ENCODE results near the gene NDUFA7.
"Not testable (repeated sequence)": the region's sequence is repeated elsewhere in the genome, so short reads cannot be mapped to it uniquely, and the experiment has no call there.

NDUFA7 gene

DNA sequence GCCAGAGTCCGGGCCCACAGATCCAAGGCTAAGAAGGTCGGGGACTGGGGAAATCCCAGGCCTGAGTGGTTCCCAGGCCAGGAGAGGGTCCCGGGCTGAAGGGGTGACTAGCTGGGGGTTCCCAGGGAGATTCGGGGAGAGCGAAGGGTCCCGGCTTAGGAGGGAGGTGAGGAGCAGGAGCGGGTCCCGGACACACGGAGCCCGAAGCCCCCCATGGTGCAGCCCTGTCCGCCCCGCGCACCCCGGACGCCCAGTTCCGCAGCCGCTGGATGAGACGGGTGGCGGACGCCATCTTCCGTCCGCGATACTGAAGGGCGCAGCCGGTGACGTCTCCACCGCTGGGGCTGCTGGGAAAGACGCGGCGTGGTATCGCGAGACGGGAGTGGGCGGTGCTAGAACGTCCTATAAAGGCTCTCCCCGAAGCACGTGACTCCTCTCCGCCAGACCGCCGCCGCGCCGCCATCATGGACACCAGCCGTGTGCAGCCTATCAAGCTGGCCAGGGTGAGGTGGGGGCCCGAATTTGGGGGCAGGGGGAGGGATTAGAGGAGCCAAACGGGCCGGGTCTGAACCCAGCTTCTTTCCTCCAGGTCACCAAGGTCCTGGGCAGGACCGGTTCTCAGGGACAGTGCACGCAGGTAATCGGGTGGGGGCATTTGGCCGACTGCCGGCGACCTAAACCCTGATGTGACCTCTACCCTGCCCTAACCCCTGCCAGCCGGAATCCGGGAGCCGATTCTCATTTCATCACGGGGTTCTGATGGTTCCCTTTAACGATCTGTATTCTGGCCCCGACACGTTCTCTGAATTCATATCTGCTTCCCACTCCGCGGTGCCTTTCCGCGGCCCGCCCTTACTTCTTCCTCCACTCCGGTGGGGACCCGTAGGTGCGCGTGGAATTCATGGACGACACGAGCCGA lies at the start of gene NDUFA7, which contains the start of gene RPS28:
Gene NDUFA7 (minus strand): TSS at position 309 of the 919 bp plus-strand sequence. CDS start 17 bp downstream, at position 292.
Gene RPS28 (plus strand): TSS at position 430 of the 919 bp plus-strand sequence. CDS start 35 bp downstream, at position 465.
- DNase-seq, result peak; percentile 98

DNA sequence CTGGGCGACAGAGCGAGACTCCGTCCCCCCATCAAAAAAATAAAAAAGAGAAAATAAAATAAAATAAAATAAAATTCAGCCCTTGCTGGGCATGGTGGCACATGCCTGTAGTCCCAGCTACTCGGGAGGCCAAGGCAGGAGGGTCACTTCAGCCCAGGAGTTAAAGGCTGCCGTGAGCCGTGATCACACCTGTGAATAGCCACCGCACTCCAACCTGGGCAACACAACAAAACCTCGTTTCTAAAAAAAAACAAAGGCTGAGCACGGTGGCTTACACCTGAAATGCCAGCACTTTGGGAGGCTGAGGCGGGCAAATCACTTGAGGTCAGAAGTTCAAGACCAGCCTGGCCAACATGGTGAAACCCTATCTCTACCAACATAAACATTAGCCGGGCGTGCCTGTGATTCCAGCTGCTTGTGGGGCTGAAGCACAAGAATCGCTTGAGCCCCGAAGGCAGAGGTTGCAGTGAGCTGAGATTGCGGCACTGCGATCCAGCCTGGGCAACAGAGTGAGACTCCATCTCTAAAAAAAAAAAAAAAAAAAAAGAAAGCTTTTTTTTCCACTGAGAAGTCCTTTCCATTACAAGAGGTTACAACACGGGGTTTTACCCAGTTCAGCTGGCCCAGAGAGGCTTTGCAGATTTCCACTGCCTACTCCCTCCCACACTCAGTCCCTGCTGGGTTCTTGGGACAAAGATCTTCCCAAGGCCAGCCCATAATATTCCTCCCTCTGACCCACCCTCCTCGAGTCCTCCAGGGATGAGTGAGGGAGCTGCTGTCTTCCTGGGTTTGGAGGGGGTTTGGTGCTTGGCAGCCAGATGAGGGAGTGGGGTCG lies 49.2 kb upstream of the NDUFA7 start:
- DNase-seq, result peak; percentile 24

DNA sequence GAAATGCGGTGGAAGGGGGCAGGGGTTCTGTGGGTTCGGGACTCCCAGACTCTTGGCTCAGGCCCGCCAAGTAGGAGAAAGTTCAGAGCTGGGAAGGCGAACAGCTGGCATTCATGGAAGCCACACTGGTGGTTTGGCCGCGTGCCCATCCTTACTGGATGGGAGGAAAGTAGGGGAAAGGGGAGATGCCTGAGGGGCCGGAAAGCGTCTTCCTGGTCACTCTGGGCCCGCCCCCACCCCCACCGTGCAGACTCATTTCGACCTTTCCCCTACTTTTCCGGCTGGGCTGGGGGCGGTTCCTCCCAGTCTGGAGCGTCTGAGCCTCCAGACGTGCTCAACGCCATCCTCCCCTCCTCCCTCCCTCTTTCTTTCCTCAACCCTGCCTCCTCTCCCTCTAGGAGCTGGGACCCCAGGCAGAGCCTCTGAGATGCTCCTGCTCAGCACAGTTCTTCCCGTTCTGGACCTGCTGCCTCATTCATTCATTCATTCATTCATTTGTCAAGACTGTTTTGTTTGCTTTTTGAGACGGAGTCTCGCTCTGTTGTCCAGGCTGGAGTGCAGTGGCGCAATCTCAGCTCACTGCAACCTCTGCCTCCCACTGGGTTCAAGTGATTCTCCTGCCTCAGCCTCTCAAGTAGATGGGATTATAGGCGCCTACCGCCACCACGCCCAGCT lies 46.3 kb upstream of the NDUFA7 start:
- DNase-seq, result peak; percentile 84

DNA sequence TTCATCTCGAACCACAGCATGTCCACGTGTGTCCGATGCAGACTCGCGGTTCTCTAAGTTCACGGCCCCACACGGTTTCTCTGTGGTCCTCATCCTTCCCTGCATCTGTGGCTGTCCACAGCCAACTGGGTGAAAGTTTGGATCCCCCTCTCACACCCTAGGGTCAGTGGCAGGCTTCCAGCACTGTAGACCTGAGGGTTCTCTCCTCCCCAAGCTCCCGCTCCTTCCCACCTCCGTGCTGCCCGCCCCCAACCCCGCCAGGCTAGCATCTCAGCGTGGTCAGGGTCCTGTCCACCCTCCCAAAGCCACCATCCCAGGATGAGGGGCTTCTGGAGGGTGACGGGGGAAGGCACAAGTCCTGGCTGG lies 45.8 kb upstream of the NDUFA7 start:
- peak; percentile 84 for DNase-seq

DNA sequence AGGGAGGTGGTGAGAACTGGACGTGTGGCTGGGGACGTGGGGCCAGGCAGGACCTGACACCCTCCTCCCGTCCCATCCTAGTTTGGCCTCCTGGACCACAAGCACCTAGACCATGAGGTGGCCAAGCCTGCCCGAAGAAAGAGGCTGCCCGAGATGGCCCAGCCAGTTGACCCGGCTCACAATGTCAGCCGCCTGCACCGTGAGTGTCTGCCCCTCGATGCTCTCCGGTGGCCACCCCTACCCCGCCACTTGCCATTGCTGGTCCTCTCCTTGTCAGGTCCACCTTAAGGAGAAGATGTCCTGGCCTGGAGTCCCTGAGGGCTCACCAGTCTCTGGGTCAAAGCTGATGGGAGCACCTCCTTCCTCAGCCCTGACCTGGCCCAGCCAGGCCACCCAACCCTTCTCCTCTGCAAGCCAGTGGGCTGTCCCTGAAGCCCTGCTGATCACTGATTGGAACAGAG lies 45.0 kb upstream of the NDUFA7 start:
- peak; percentile 21 for DNase-seq

DNA sequence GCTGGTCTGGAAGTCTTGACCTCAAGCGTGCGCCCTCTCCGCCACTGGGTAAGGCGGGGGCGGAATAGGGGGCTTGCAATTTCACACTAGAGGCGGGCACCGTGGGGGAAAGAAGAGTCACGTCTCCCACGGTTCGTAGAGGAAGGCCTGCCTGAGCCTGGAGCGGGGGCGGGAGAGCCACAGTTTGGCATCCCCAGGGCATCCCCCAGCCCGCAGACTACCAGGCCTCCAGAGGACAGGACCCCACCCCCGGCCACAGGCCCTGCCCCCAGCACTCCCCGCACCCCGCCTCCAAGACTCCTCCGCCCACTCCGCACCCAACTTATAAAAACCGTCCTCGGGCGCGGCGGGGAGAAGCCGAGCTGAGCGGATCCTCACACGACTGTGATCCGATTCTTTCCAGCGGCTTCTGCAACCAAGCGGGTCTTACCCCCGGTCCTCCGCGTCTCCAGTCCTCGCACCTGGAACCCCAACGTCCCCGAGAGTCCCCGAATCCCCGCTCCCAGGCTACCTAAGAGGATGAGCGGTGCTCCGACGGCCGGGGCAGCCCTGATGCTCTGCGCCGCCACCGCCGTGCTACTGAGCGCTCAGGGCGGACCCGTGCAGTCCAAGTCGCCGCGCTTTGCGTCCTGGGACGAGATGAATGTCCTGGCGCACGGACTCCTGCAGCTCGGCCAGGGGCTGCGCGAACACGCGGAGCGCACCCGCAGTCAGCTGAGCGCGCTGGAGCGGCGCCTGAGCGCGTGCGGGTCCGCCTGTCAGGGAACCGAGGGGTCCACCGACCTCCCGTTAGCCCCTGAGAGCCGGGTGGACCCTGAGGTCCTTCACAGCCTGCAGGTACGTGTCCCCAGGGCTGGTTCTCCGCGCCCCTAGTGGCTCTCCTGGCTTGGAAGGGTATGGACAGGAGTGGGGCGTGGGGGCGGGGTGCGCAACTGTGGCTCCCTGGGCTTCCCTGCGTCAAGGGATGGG lies 42.9 kb upstream of the NDUFA7 start, which contains the start of gene ANGPTL4:
Gene ANGPTL4 (plus strand): TSS at position 353 of the 969 bp plus-strand sequence. CDS start 167 bp downstream, at position 520.
- DNase-seq, result peak; percentile 76

DNA sequence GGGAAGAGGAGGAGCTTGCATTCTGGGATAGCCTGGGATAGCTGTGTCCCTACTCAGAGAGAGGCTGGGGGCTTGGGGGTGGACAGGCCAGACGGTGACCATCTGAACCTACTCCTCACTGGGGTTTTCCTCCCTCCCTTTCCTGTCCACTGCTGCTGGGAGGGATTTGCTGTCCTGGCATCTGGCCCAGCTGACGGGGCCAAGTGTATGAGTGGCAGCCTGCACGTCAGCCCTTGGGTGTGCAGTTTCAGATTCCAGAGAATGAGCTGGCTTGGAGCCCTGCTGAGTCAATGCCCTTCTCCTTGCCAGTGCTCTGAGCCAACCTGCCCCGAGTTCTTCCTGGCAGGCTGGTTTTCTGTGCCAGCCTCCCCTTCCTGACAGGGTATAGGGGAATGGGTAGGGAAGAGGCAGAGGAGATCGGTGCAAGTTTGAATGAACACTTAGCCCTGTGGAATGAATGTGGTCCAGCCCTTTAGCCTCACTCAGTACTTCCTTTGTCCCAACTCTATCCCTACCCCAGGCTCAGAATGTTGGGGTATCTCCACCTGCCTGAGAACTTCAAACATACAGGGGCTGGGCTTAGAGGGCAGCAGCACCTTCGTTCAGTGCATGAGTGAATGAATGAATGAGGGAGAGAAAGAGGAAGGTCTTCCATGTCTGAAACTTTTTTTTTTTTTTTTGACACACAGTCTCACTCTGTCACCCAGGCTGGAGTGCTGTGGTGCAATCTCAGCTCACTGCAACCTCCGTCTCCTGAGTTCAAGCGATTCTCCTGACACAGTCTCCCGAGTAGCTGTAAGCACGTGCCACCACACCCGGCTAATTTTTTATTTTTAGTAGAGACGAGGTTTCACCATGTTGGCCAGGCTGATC lies 41.0 kb upstream of the NDUFA7 start:
- peak; percentile 82 for DNase-seq

DNA sequence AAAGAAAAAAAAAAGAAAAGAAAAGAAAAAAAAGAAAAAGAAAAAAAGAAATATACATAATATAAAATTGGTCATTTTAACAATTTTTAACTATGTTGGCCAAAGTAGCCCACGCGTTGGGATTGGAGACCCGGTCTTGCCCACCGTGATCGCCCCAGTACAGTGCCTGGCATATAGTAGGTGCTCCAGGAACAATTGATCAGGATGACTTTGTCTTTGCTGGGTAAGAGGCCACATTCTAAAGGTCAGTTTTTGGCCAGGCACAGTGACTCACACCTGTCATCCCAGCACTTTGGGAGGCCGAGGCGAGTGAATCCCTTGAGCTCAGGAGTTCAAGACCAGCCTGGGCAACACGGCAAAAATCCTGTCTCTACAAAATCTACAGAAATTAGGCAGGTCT lies 39.0 kb upstream of the NDUFA7 start:
- DNase-seq, result no peak

DNA sequence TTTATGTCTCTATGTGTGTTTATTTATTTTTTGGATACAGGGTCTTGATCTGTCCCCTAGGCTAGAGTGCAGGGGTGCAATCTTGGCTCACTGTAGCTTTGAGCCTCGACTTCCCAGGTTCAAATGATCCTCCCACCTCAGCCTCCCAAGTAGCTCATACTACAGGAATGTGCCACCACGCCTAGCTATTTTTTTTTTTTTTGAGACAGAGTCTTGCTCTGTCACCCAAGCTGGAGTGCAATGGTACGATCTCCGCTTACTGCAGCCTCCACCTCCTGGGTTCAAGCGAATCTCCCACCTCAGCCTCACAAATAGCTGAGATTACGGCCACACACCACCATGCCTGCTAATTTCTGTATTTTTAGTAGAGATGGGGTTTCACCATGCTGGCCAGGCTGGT lies 37.8 kb upstream of the NDUFA7 start:
- no peak for DNase-seq

DNA sequence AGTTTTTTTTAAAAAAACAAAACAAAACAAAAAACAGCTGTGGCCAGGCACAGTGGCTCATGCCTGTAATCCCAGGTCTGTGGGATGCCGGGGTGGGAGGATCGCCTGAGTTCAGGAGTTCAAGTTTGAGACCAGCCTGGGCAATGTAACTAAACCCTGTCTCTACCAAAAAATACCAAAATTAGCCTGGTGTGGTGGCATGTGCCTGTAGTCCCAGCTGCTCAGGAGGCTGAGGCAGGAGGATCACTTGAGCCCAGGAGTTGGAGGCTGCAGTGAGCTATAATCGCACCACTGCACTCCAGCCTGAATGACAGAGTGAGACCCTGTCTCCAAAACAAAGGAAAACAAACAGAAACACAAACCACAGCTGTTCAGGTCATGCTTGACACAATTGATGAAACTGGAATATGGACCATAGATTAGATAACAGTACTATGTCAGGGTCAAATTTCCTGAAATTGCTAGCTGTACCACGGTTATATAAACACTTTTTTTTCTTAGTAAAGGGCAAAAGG lies 35.9 kb upstream of the NDUFA7 start:
- DNase-seq, result no peak

DNA sequence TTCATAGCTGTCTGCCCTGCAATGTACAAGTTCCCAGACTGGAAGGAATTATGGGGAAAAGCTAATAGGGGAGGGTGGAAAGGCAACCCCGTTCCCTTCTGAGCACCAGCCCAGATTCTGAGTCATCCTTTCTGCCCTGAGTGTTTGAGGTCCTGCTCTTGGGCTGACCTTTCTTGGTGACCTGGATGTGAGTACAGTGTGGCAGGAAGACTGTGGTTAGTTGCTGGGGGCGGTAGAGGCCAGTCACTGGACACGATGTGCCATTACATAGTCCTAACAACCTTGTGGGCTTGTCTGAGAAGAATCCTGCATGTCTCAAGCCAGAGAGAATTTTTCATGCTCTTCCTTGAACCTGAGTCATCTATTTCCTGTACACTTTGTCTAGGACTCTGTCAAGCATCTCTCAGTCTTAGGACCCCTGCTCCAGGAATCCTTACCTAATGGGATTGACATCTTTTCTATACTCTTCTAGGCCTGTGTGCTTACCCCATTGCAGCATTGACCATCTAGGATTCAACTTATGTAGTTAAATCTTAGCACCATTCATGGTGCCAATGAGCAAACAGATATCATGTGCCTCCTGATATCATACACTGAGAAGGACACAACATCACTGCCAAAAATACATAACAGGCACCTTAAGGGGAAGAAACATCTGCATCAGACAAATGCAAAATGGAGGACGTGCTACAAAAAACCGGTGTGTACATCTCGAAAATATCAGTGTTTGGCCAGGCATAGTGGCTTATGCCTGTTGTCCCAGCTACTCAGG lies 34.6 kb upstream of the NDUFA7 start:
- no peak for DNase-seq

DNA sequence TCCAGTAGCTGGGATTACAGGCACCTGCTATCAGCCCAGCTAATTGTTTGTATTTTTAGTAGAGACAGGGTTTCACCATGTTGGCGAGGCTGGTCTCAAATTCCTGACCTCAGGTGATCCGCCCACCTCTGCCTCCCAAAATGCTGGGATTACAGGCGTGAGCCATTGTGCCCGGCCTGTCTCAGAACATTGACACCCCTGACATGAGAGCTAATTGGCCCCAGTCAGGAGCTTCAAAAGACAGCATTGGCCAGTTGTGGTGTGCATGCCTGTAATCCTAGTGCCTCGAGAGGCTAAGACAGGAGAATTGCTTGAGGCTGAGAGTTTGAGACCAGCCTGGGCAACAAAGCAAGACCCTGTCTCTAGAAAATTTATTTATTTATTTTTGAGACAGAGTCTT lies 31.7 kb upstream of the NDUFA7 start:
- not testable (repeated sequence) for DNase-seq

DNA sequence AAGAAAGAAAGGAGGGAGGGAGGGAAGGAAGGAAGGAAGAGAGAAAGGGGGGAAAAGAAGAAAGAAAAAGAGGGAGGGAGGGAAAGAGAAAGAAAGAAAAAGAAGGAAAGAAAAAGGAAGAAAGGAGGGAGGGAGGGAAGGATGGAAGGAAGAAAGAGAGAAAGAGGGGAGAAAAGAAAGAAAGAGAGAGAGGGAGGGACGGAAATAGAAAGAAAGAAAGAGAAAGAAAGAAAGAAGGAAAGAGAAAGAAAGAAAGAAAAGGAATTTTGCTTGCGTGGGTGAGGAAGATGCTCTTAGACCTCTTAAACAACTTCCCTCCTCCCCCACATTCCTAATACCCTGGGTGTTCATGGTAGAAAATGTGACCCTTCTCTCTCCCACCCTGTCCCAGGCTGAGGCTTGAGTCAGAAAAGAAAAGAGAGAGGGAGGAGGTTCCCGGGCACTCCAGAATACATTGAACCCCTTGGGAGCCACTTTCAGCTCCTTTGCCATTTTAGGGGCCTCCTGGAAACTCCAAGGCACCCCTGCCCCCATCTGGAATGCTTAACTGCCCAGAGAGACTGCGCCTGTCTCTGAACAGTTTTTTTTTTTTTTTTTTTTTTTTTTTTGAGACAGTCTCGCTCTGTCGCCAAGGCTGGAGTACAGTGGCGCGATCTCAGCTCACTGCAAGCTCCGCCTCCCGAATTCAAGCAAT lies 31.1 kb upstream of the NDUFA7 start:
- DNase-seq, result no peak

DNA sequence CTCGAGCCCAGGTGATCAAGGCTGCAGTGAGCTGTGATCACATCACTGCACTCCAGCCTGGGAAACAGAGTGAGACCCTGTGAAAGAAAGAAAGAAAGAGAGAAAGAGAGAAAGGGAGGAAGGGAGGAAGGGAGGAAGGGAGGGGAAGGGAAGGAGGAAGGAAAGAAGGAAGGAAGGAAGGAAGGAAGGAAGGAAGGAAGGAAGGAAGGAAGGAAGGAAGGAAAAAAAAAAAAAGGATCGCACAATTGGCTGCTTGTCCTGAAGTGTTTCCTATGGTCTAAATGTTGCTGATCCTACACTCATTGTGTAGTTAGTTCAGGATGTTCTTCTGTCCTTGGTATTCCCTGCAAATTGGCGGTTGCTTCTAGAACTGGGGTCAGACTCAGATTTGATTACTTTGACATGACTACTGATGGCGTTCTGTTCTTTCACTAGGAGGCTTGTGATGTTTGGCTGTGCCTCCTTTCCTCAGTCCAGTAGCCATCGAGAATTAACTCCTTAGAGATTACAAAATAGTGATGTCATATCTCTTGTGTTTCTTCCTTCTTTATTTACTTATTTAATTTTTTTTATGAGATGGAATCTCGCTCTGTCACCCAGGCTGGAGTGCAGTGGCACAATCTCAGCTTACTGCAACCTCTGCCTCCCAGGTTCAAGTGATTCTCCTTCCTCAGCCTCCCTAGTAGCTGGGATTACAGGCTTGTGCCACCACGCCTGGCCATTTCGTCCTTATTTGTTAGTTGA lies 28.6 kb upstream of the NDUFA7 start:
- not testable (repeated sequence) for DNase-seq

DNA sequence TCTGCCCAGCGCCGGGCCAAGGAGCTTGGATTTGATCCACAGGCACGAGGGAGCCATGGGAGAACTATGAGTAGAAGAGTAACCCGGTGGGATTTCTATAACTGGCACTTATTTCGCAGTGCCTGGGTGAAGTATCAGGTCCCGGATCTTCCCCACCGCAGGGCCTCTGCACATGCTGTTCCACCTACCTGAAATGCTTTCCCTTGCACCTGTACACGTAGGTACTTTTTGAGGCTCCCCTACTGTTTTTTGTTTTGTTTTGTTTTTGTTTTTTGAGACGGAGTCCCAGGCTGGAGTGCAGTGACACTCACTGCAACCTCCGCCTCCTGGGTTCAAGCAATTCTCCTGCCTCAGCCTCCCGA lies 22.3 kb upstream of the NDUFA7 start:
- no peak for DNase-seq

DNA sequence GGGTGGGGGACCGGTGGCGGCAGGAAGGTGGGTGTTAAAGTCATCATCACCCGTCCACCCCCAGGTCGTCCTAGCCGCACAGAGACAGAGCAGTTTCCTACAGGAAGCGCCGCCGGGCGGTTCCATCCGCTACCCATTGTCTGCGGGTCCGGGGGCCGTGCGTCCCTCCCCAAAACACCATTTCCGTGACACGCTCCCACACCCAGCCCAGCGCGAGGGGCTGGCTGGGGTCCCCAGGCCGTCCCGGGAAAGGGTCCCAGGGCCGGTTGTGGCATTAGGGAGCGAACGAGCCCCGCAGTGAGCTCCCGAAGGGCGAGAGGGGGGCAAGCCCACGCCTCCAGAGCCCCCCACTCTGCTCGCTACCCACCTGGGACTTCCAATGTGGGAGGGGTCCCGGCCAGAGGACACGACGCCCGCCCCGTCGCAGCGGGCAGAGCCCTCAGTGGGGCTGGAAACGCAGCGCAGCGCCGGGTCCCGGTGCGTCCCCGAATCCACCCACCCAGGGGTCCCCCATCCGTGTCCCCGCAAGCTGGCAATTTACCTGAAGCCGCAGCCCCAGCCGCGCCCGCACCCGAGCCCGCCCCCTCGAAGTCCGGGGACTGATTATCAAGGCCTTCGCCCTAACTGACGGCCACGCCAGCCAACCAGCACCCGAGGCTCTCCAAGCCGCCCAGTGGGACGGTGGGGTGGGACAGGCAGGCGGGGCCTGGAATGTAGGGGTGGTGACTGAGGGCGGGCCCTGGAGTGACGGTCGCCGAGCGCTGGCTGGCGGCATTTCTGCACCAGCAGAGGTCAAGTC lies 21.7 kb upstream of the NDUFA7 start, which contains the start of gene KANK3:
Gene KANK3 (minus strand): TSS at position 579 of the 799 bp plus-strand sequence. CDS start 5,434 bp downstream, outside the sequence.
- DNase-seq, result peak; percentile 85

DNA sequence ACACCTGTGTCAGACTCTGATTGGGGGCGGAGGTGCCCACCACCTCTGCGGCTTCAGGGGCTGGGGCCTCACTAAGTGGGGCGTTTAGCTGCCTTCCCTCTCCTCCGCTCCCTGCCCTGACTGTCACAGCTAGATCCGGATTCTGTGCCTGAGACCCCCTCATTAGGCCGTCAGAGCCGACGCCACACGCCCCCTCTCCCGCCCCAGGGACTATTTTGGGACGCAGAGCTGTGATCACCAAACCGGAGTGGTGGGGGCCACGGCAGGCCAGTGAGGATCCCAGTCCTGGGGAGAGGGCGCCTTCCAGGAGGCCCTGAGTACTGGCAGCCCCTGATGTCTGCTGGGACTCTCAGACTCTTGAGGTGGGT lies 21.1 kb upstream of the NDUFA7 start:
- DNase-seq, result no peak

Data from midbrain (tissue), 1 donor.